Measurements from ENCODE around the gene CD69. TPM values are rescaled to one million over a fixed set of nuclear protein-coding genes. Genes with fewer than 3 reads are reported as not detected.

CD69 gene
- total RNA-seq, 1 experiment from 2014 or later = not detected

GRCh38 chr12:9808504-9808903 lies 47.8 kb upstream of the CD69 start:
- no peak overlapping the region for H3K56ac ChIP-seq (ENCODE audit: insufficient read length, low read depth, low read length)
- Mint-ChIP-seq H3K36me3 (ENCODE audit: insufficient read depth in 1 of 3, low read depth in 3 of 3) (no peaks in the 10 kb centered on the region), H3K4me1 (peaks cover 2% of the 10 kb centered on the region in 2 experiments; a peak in 2 of 4 replicates), H3K9me3 (no peaks in the 10 kb centered on the region), H3K27me3 (ENCODE audit: low read depth) (no peaks in the 10 kb centered on the region; the same call in 1 of the 2 replicates), H3K4me3 (no peak overlapping the region), H3K27ac (no peak overlapping the region)
- H4K91ac ChIP-seq (ENCODE audit: insufficient read length, low read depth, low read length) = no peak overlapping the region
- TF ChIP-seq, protein P1, sequence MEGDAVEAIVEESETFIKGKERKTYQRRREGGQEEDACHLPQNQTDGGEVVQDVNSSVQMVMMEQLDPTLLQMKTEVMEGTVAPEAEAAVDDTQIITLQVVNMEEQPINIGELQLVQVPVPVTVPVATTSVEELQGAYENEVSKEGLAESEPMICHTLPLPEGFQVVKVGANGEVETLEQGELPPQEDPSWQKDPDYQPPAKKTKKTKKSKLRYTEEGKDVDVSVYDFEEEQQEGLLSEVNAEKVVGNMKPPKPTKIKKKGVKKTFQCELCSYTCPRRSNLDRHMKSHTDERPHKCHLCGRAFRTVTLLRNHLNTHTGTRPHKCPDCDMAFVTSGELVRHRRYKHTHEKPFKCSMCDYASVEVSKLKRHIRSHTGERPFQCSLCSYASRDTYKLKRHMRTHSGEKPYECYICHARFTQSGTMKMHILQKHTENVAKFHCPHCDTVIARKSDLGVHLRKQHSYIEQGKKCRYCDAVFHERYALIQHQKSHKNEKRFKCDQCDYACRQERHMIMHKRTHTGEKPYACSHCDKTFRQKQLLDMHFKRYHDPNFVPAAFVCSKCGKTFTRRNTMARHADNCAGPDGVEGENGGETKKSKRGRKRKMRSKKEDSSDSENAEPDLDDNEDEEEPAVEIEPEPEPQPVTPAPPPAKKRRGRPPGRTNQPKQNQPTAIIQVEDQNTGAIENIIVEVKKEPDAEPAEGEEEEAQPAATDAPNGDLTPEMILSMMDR (conservative IDR thresholded peaks at IDR 0.05) = no peak
- no peak overlapping the region for H3K9ac ChIP-seq (ENCODE audit: extremely low read depth, insufficient read length, low read length)
- no peaks in the 10 kb centered on the region for H3K79me1 ChIP-seq (ENCODE audit: insufficient read depth, low read depth, low read length, poor library complexity, severe bottlenecking)
- H3K27ac ChIP-seq (ENCODE audit: insufficient read length, low read depth, low read length) = no peak overlapping the region
- no peaks in the 10 kb centered on the region for H3K27me3 ChIP-seq (ENCODE audit: insufficient read depth, low read length)
- no peak overlapping the region for H3K14ac ChIP-seq (ENCODE audit: insufficient read depth, low read length)
- H3K9me3 ChIP-seq (ENCODE audit: control insufficient read depth, low read depth, low read length) = no peaks in the 10 kb centered on the region
- no peak overlapping the region for H4K8ac ChIP-seq (replicated peaks; ENCODE audit: insufficient read length, low read depth, low read length)
- H3T11ph ChIP-seq (ENCODE audit: low read length) = no peak overlapping the region
- no peak overlapping the region for H3K23ac ChIP-seq (ENCODE audit: insufficient read length, low read depth, low read length)
- DNase-seq = no peak
- H2BK15ac ChIP-seq (ENCODE audit: low read depth, low read length) = no peak overlapping the region
- H3K23me2 ChIP-seq (ENCODE audit: insufficient read length, low read depth, low read length, poor library complexity, severe bottlenecking) = no peaks in the 10 kb centered on the region
- no peak overlapping the region for H3K4me2 ChIP-seq (ENCODE audit: insufficient read depth, insufficient read length, low read length)
- H2BK20ac ChIP-seq (ENCODE audit: low read depth, low read length, poor library complexity, severe bottlenecking) = no peak overlapping the region
- H3K4ac ChIP-seq (ENCODE audit: low read depth, low read length) = no peak overlapping the region
- no CpG with 5 or more reads among the region's 3 CpGs for WGBS (ENCODE audit: extremely low coverage, insufficient read length, low lambda C conversion rate)
- H3K18ac ChIP-seq (ENCODE audit: insufficient read length, low read depth, low read length) = no peak overlapping the region
- H3K4me1 ChIP-seq (ENCODE audit: insufficient read depth, low read length) = no peaks in the 10 kb centered on the region
- no peaks in the 10 kb centered on the region for H3K79me2 ChIP-seq (ENCODE audit: insufficient read depth, low read length)
- no peak overlapping the region for H2BK12ac ChIP-seq (ENCODE audit: insufficient read length, low read depth, low read length)
- no peaks in the 10 kb centered on the region for H4K20me1 ChIP-seq (ENCODE audit: control insufficient read depth, insufficient read depth, insufficient read length)
- no peak overlapping the region for H4K5ac ChIP-seq (ENCODE audit: insufficient read length, low read depth, low read length)
- H2BK120ac ChIP-seq (ENCODE audit: low read depth, low read length, poor library complexity, severe bottlenecking) = no peak overlapping the region
- no peak overlapping the region for H2AFZ ChIP-seq (ENCODE audit: low read length)
- H2AK5ac ChIP-seq (ENCODE audit: insufficient read length, low read length) = no peak overlapping the region
- no peak overlapping the region for H2BK5ac ChIP-seq (ENCODE audit: insufficient read length, low read length)

Measured in H9 (cell line).